Ishikawa (cell line): ENCODE results near the gene MLXIPL.

Experiments
- CEBPB ChIP-seq: IDR thresholded peaks from 2 replicates; pipeline ENCODE4 v1.6.1; 2012
- CREB1 ChIP-seq: IDR thresholded peaks from 2 replicates; pipeline ENCODE4 v1.6.1; 2012; ENCODE audit warnings: low read depth
- EGR1 ChIP-seq: IDR thresholded peaks from 2 replicates; pipeline ENCODE4 v1.6.1; 2012
- EP300 ChIP-seq: IDR thresholded peaks from 2 replicates; pipeline ENCODE4 v1.6.1; 2012; ENCODE audit warnings: borderline replicate concordance
- FOXM1 ChIP-seq: IDR thresholded peaks from 2 replicates; pipeline ENCODE4 v1.6.1; 2012; ENCODE audit warnings: low read depth, borderline replicate concordance
- MAX ChIP-seq: IDR thresholded peaks from 2 replicates; pipeline ENCODE4 v1.6.1; 2012
- NFIC ChIP-seq: IDR thresholded peaks from 2 replicates; pipeline ENCODE4 v1.6.1; 2012
- RAD21 ChIP-seq: IDR thresholded peaks from 2 replicates; pipeline ENCODE4 v1.6.1; 2012; ENCODE audit warnings: low read depth
- REST ChIP-seq: IDR thresholded peaks from 2 replicates; pipeline ENCODE4 v1.6.1; 2012; ENCODE audit warnings: low read depth, mild to moderate bottlenecking
- TAF1 ChIP-seq: IDR thresholded peaks from 2 replicates; pipeline ENCODE4 v1.6.1; 2012; ENCODE audit warnings: low read depth, mild to moderate bottlenecking
- TCF12 ChIP-seq: IDR thresholded peaks from 2 replicates; pipeline ENCODE4 v1.6.1; 2012; ENCODE audit warnings: low read depth
- TEAD4 ChIP-seq: IDR thresholded peaks from 2 replicates; pipeline ENCODE4 v1.6.1; 2012
- USF1 ChIP-seq: IDR thresholded peaks from 2 replicates; pipeline ENCODE4 v1.6.1; 2012
- YY1 ChIP-seq: IDR thresholded peaks from 2 replicates; pipeline ENCODE4 v1.6.1; 2012; ENCODE audit warnings: low read depth
- ZBTB7A ChIP-seq: IDR thresholded peaks from 2 replicates; pipeline ENCODE4 v1.6.1; 2012; ENCODE audit warnings: low read depth

Gene MLXIPL

GRCh38 chr7:73644688-73645286 is 20.5 kb upstream of the MLXIPL start:
- TF ChIP-seq TCF12, result no peak
- TF ChIP-seq REST, result no peak
- no peak for TF ChIP-seq CREB1
- no peak for TF ChIP-seq EP300
- no peak for TF ChIP-seq ZBTB7A
- no peak for TF ChIP-seq NFIC
- no peak for TF ChIP-seq CEBPB
- no peak for TF ChIP-seq MAX
- no peak for TF ChIP-seq USF1
- no peak for TF ChIP-seq RAD21
- no peak for TF ChIP-seq EGR1
- no peak for TF ChIP-seq TEAD4
- no peak for TF ChIP-seq FOXM1
- no peak for TF ChIP-seq YY1
- no peak for TF ChIP-seq TAF1

GRCh38 chr7:73642834-73643233 is 18.5 kb upstream of the MLXIPL start:
- TF ChIP-seq MAX, result no peak
- no peak for TF ChIP-seq CREB1
- TF ChIP-seq NFIC, result no peak
- no peak for TF ChIP-seq TEAD4
- TF ChIP-seq ZBTB7A, result no peak
- no peak for TF ChIP-seq USF1
- no peak for TF ChIP-seq TAF1
- no peak for TF ChIP-seq REST
- TF ChIP-seq CEBPB, result no peak
- TF ChIP-seq TCF12, result no peak
- no peak for TF ChIP-seq EGR1
- TF ChIP-seq YY1, result no peak
- no peak for TF ChIP-seq EP300
- TF ChIP-seq FOXM1, result no peak
- no peak for TF ChIP-seq RAD21

- no peak for TF ChIP-seq EGR1
- no peak for TF ChIP-seq ZBTB7A
- no peak for TF ChIP-seq NFIC
- no peak for TF ChIP-seq YY1
- TF ChIP-seq TEAD4, result no peak
- no peak for TF ChIP-seq RAD21
- TF ChIP-seq MAX, result no peak
- TF ChIP-seq CEBPB, result no peak
- TF ChIP-seq USF1, result no peak
- TF ChIP-seq CREB1, result no peak
- TF ChIP-seq EP300, result no peak
- TF ChIP-seq REST, result no peak
- TF ChIP-seq TAF1, result no peak
- no peak for TF ChIP-seq FOXM1
- no peak for TF ChIP-seq TCF12
Measured at GRCh38 chr7:73638911-73639310, 14.6 kb upstream of the MLXIPL start.

- TF ChIP-seq YY1, result no peak
- no peak for TF ChIP-seq CEBPB
- TF ChIP-seq MAX, result no peak
- no peak for TF ChIP-seq EP300
- TF ChIP-seq TEAD4, result no peak
- no peak for TF ChIP-seq RAD21
- no peak for TF ChIP-seq ZBTB7A
Measured at GRCh38 chr7:73635428-73636200, 11.3 kb upstream of the MLXIPL start.
